H7 (cell line): ENCODE data around the gene SAMD4A. TPM values are rescaled to one million over a fixed set of nuclear protein-coding genes. Genes with fewer than 3 reads are reported as not detected.
A peak's percentile ranks its signal among the peaks of the same experiment; 100 is the strongest.

Experiments used
- DNase-seq: peaks from one replicate; pipeline ENCODE4 v3.0.0; 2012
- H3K27me3 ChIP-seq: 2 replicates; pipeline ENCODE4 v1.6.0; 2011; ENCODE audit warnings: mild to moderate bottlenecking, low read length; ENCODE audit not compliant: control insufficient read depth, insufficient read depth
- H3K36me3 ChIP-seq: replicated peaks from 2 replicates; pipeline ENCODE4 v1.5.1; 2011; ENCODE audit warnings: low read length; ENCODE audit not compliant: control insufficient read depth, insufficient read depth
- H3K4me3 ChIP-seq: 2 replicates; pipeline ENCODE4 v1.5.1; 2011; ENCODE audit warnings: low read depth, mild to moderate bottlenecking, control low read depth, low read length, moderate library complexity; ENCODE audit not compliant: insufficient read depth
- total RNA-seq: library from RNA; depleted of rRNA; stranded (reverse); fragments of >200 nt; shearing (Covaris generic); gene quantifications from 2 replicates; pipeline ENCODE4 v1.2.3, GENCODE V29; 2014

SAMD4A gene
- total RNA-seq, 1 experiment from 2014 or later = 8.5 TPM

DNA sequence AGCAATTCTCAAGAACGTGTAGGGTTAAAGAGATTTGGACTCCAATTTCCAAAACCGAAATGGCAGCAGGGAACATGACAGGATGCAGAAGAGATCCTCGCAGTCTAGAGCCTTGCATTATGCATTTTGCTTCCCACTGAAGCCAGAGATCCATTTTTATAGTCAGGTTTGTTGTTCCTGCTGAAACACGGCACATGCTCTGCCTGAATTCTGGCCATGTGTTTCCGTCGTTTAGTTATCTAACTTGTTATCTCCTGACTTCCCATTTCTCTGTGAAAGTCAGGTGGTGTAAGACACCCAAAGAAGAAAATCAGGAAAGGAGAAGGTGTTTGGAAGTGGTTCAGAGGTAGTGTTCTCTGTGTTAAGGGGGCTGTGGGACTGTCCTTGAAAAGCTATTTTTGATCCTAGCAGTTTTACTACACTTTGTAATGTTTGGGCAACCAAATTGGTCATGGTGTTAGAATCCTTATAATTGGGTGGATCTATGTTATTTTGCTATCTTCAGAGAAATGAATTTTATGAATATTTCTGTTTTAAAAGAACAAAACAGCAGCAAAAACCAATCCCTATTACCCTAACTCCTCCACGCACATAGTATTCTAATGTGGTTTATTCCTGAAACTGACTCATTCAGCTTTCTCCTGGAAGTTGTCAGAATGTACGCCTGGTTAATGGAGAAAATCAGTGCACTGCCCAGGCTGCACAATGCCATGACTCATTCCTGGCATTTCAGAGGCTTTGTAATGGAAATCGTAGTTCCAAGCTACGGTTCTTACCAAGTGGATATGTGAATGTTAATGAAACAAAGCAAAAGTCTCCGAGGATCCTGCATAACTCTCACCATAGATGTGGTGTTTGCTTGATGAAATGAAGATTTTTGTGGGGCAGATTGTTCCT lies 110.1 kb downstream of the SAMD4A start:
- no peak overlapping the region for H3K4me3 ChIP-seq
- no peaks in the 10 kb centered on the region for H3K27me3 ChIP-seq
- peak; percentile 69 for DNase-seq
- no peaks in the 10 kb centered on the region for H3K36me3 ChIP-seq

- H3K27me3 ChIP-seq = no peaks in the 10 kb centered on the region
- no peak for DNase-seq
- H3K4me3 ChIP-seq = no peak overlapping the region
- no peaks in the 10 kb centered on the region for H3K36me3 ChIP-seq
Measured at GRCh38 chr14:54680651-54681050, 113.7 kb downstream of the SAMD4A start.

DNA sequence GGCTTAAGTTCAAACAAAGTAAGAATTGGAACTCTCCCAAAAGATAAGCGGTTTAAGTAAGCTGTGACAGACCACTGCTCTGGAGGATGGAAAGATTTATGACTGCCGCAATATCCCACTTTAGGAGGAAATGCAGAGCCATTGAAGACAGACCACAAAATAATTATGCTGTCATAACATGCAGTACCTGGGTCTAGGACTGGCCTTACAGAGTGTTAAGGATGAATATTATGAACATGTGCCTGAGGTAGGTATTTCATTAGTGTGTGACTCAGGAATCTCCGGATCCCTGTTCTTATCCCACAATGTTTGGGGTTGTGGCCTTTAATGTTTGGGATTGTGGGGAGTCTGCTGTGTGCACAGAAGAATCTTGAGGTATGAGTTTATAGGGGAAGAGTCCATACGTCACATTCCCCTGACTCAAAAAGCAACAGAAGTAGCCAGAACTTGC lies 114.9 kb downstream of the SAMD4A start:
- no peak overlapping the region for H3K4me3 ChIP-seq
- no peak for DNase-seq
- H3K36me3 ChIP-seq = no peaks in the 10 kb centered on the region
- H3K27me3 ChIP-seq = no peaks in the 10 kb centered on the region

GRCh38 chr14:54682578-54682977 lies 115.7 kb downstream of the SAMD4A start:
- DNase-seq = no peak
- H3K27me3 ChIP-seq = no peaks in the 10 kb centered on the region
- no peak overlapping the region for H3K4me3 ChIP-seq
- H3K36me3 ChIP-seq = no peaks in the 10 kb centered on the region

DNA sequence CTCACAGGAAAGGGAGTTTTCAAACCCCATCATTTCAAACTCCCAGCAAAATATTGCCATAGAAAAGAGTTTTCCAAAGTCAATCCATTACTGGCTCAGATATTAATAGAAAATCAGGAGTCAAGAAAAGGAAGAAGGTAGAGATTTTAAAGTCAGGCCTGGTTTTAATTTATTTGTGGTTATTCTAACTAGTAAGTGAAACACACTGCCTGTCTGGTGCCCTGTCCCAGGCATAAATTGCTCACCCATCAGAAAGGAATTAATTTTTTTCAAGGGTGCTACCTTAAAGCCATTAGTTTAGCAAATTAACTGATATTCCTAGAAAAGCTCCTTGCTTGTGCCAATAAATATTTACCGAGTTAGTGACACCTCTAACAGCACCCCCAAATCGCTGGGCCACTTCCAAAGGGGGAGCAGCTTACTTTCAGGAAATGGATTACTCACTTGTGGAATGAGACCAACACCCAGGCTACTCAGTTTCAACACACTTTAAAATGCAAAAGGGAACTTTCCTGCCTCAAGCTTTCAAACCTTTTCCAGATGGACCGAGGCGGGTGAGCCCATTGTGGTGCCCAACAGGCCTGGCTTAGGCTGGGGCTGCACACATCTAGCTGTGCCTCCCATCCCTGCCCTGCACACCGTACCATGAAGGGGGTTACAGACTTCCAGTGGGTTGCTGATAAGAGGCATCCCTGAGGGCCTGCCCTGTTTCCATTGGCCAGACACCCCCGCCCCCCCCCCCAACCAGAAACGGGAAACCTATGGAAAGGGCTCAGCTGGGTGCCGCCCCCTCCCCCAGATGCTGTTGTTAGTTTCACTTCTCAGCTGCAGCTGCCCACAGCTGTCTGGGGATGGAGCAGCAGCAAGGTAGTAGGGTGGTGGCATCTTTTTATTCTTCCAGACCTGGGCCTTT lies 117.2 kb downstream of the SAMD4A start:
- Histone ChIP-seq H3K4me3 (0 out of 2 replicates have a peak overlapping the region, but pooled peaks have one; percentile 4), H3K36me3 (no peaks in the 10 kb centered on the region), H3K27me3 (no peaks in the 10 kb centered on the region)
- peak; percentile 85 for DNase-seq

- H3K4me3 ChIP-seq = no peak overlapping the region
- DNase-seq = no peak
- H3K36me3 ChIP-seq = no peaks in the 10 kb centered on the region
- no peaks in the 10 kb centered on the region for H3K27me3 ChIP-seq
Measured at GRCh38 chr14:54685286-54685845, 118.4 kb downstream of the SAMD4A start.

- no peaks in the 10 kb centered on the region for H3K27me3 ChIP-seq
- H3K36me3 ChIP-seq = no peaks in the 10 kb centered on the region
- no peak overlapping the region for H3K4me3 ChIP-seq
- no peak for DNase-seq
Measured at GRCh38 chr14:54686219-54686870, 119.4 kb downstream of the SAMD4A start.

- no peak for DNase-seq
- H3K36me3 ChIP-seq = no peaks in the 10 kb centered on the region
- H3K4me3 ChIP-seq = no peak overlapping the region
- H3K27me3 ChIP-seq = no peaks in the 10 kb centered on the region
Measured at GRCh38 chr14:54686871-54687749, 120.2 kb downstream of the SAMD4A start.

DNA sequence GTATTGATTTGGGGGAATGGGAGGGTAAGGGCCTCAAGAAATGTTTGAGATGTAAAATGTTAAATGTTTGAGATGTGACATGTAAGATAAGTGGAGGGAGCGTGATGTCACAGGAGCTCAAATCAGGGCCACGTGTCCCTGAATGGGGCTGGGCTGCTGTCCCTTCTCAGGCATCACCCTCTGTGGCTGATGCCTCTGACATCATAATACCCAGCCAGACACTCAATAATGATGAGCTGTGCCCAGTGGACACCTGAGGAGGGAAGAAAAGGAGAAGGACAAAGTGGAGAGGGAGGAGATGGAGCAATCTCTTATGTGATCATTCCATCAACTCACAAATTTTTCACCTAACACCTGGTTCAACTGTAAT lies 120.8 kb downstream of the SAMD4A start:
- no peak for DNase-seq
- Histone ChIP-seq H3K36me3 (no peaks in the 10 kb centered on the region), H3K27me3 (no peaks in the 10 kb centered on the region), H3K4me3 (no peak overlapping the region)

GRCh38 chr14:54688229-54688628 lies 121.3 kb downstream of the SAMD4A start:
- Histone ChIP-seq H3K36me3 (no peaks in the 10 kb centered on the region), H3K4me3 (no peak overlapping the region), H3K27me3 (no peaks in the 10 kb centered on the region)
- no peak for DNase-seq

DNA sequence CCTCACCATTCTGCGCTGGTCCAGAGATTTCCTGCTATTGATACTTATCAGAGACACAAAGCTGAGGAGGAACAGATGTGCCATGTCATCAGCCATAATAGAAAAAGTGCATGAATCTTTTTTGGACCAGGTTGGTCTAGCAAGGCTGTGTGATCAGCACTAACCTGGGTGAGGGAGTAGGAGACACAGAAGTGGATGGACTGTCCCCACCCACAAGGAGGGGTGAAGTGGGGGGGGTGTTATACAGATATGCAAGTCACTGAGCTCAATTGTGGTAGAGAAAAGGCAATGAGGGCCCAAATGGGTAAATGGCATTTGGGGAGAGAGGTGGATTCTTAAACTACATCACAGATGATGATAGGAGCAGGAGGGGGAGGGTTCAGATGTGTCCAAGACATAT lies 123.0 kb downstream of the SAMD4A start:
- no peaks in the 10 kb centered on the region for H3K36me3 ChIP-seq
- no peak for DNase-seq
- H3K4me3 ChIP-seq = no peak overlapping the region
- no peaks in the 10 kb centered on the region for H3K27me3 ChIP-seq

DNA sequence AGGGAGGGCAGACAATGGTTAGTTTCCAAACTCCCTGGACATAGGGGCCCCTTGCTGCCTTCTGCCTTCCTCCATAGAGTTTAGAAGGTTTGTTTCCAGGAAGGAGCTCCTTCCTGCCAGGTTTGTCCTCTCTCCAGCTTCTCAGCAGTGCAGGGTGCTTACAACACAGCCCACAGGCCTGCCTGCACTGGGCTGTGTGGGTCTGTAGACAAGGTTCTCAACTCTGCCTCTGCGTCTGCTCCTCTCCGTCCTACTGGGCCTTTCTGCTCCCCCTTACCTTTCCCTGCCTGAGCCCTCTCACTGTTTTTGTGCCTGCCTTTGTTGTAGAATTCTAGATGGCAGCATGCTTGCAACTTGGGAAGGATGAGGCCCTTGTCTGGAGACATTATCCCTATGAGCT lies 124.0 kb downstream of the SAMD4A start:
- DNase-seq = no peak
- Histone ChIP-seq H3K36me3 (no peaks in the 10 kb centered on the region), H3K4me3 (no peak overlapping the region), H3K27me3 (no peaks in the 10 kb centered on the region)

- no peak overlapping the region for H3K4me3 ChIP-seq
- no peaks in the 10 kb centered on the region for H3K36me3 ChIP-seq
- peak; percentile 58 for DNase-seq
- H3K27me3 ChIP-seq = no peaks in the 10 kb centered on the region
Measured at GRCh38 chr14:54691525-54692283, 124.8 kb downstream of the SAMD4A start.
